Duodenal mucosa (tissue), 2 donors: ENCODE data around the gene STIM2.

Experiments used
- H3K27ac ChIP-seq: one replicate; pipeline ENCODE4 v1.7.0; 2013; ENCODE audit warnings: low read depth, low read length
- H3K27me3 ChIP-seq, 2 donors: one replicate each; pipeline ENCODE4 v1.7.0; 2013; ENCODE audit warnings: low read length in 2 of 2, control low read depth in 1 of 2; ENCODE audit not compliant: insufficient read depth in 2 of 2, control insufficient read depth in 1 of 2
- H3K36me3 ChIP-seq, 2 donors: one replicate each; pipeline ENCODE4 v1.7.0; 2013; ENCODE audit warnings: low read length in 2 of 2, control low read depth in 1 of 2; ENCODE audit not compliant: insufficient read depth in 2 of 2, control insufficient read depth in 1 of 2
- H3K4me1 ChIP-seq, 2 donors: one replicate each; pipeline ENCODE4 v1.7.0; 2013; ENCODE audit warnings: low read length in 2 of 2, control low read depth in 1 of 2; ENCODE audit not compliant: insufficient read depth in 2 of 2, control insufficient read depth in 1 of 2
- H3K4me3 ChIP-seq, 2 donors: one replicate each; pipeline ENCODE4 v1.7.0; 2013; ENCODE audit warnings: low read length in 2 of 2, low read depth in 1 of 2
- H3K9ac ChIP-seq, 2 donors: one replicate each; pipeline ENCODE4 v1.7.0; 2013; ENCODE audit warnings: low read length in 2 of 2, low read depth in 1 of 2
- H3K9me3 ChIP-seq, 2 donors: one replicate each; pipeline ENCODE4 v1.7.0; 2013; ENCODE audit warnings: low read length in 2 of 2, control low read depth in 1 of 2; ENCODE audit not compliant: control insufficient read depth in 1 of 2

Gene STIM2

GRCh38 chr4:26864899-26865298 is 4.3 kb downstream of the STIM2 start:
- peak overlapping the region; percentile 9 to 29 for H3K9ac ChIP-seq
- H3K27ac ChIP-seq, result no peak overlapping the region
- H3K9me3 ChIP-seq, result no peaks in the 10 kb centered on the region
- peaks cover 21 to 53% of the 10 kb centered on the region in 2 donors for H3K4me1 ChIP-seq
- peak overlapping the region; percentile 23 to 25 for H3K4me3 ChIP-seq
- no peaks in the 10 kb centered on the region for H3K27me3 ChIP-seq
- no peaks in the 10 kb centered on the region for H3K36me3 ChIP-seq

- no peaks in the 10 kb centered on the region for H3K27me3 ChIP-seq
- H3K36me3 ChIP-seq, result no peaks in the 10 kb centered on the region
- H3K9ac ChIP-seq, result no peak overlapping the region
- H3K4me1 ChIP-seq, result peaks cover 20 to 53% of the 10 kb centered on the region in 2 donors
- H3K27ac ChIP-seq, result no peak overlapping the region
- no peak overlapping the region for H3K4me3 ChIP-seq
- H3K9me3 ChIP-seq, result no peaks in the 10 kb centered on the region
Measured at GRCh38 chr4:26866203-26866602, 5.6 kb downstream of the STIM2 start.

GRCh38 chr4:26866781-26867180 is 6.1 kb downstream of the STIM2 start:
- no peak overlapping the region for H3K4me3 ChIP-seq
- no peaks in the 10 kb centered on the region for H3K27me3 ChIP-seq
- no peaks in the 10 kb centered on the region for H3K36me3 ChIP-seq
- no peaks in the 10 kb centered on the region for H3K9me3 ChIP-seq
- no peak overlapping the region for H3K9ac ChIP-seq
- H3K27ac ChIP-seq, result no peak overlapping the region
- peaks cover 20 to 53% of the 10 kb centered on the region in 2 donors for H3K4me1 ChIP-seq

GRCh38 chr4:26867914-26868684 is 7.5 kb downstream of the STIM2 start:
- peaks cover 20 to 45% of the 10 kb centered on the region in 2 donors for H3K4me1 ChIP-seq
- H3K9ac ChIP-seq, result no peak overlapping the region
- H3K4me3 ChIP-seq, result peak overlapping the region in 1 of 2 donors; percentile 11
- H3K27ac ChIP-seq, result no peak overlapping the region
- H3K27me3 ChIP-seq, result no peaks in the 10 kb centered on the region
- no peaks in the 10 kb centered on the region for H3K36me3 ChIP-seq
- no peaks in the 10 kb centered on the region for H3K9me3 ChIP-seq

- no peak overlapping the region for H3K9ac ChIP-seq
- H3K36me3 ChIP-seq, result no peaks in the 10 kb centered on the region
- H3K27ac ChIP-seq, result no peak overlapping the region
- H3K4me3 ChIP-seq, result no peak overlapping the region
- H3K27me3 ChIP-seq, result no peaks in the 10 kb centered on the region
- no peaks in the 10 kb centered on the region for H3K9me3 ChIP-seq
- peaks cover 0 to 21% of the 10 kb centered on the region in 2 donors for H3K4me1 ChIP-seq
Measured at GRCh38 chr4:26870576-26871262, 10.1 kb downstream of the STIM2 start.

GRCh38 chr4:26871611-26872010 is 11.0 kb downstream of the STIM2 start:
- Histone ChIP-seq H3K27ac (no peak overlapping the region), H3K4me3 (no peak overlapping the region), H3K4me1 (peaks cover 0 to 12% of the 10 kb centered on the region in 2 donors), H3K27me3 (no peaks in the 10 kb centered on the region), H3K36me3 (no peaks in the 10 kb centered on the region), H3K9ac (no peak overlapping the region), H3K9me3 (no peaks in the 10 kb centered on the region)

GRCh38 chr4:26873391-26874026 is 12.9 kb downstream of the STIM2 start:
- H3K9me3 ChIP-seq, result no peaks in the 10 kb centered on the region
- no peaks in the 10 kb centered on the region for H3K27me3 ChIP-seq
- no peaks in the 10 kb centered on the region for H3K36me3 ChIP-seq
- H3K4me3 ChIP-seq, result no peak overlapping the region
- H3K9ac ChIP-seq, result no peak overlapping the region
- no peak overlapping the region for H3K27ac ChIP-seq
- H3K4me1 ChIP-seq, result no peaks in the 10 kb centered on the region

- no peaks in the 10 kb centered on the region for H3K4me1 ChIP-seq
- H3K9ac ChIP-seq, result no peak overlapping the region
- H3K9me3 ChIP-seq, result no peaks in the 10 kb centered on the region
- H3K27ac ChIP-seq, result no peak overlapping the region
- H3K36me3 ChIP-seq, result no peaks in the 10 kb centered on the region
- no peak overlapping the region for H3K4me3 ChIP-seq
- H3K27me3 ChIP-seq, result no peaks in the 10 kb centered on the region
Measured at GRCh38 chr4:26874110-26874509, 13.5 kb downstream of the STIM2 start.

- Histone ChIP-seq H3K4me3 (no peak overlapping the region), H3K9ac (no peak overlapping the region), H3K4me1 (no peaks in the 10 kb centered on the region), H3K27ac (no peak overlapping the region), H3K9me3 (no peaks in the 10 kb centered on the region), H3K36me3 (no peaks in the 10 kb centered on the region), H3K27me3 (no peaks in the 10 kb centered on the region)
Measured at GRCh38 chr4:26877406-26877805, 16.8 kb downstream of the STIM2 start.

- H3K4me3 ChIP-seq, result no peak overlapping the region
- no peaks in the 10 kb centered on the region for H3K4me1 ChIP-seq
- no peaks in the 10 kb centered on the region for H3K27me3 ChIP-seq
- no peaks in the 10 kb centered on the region for H3K9me3 ChIP-seq
- H3K36me3 ChIP-seq, result no peaks in the 10 kb centered on the region
- H3K9ac ChIP-seq, result no peak overlapping the region
- no peak overlapping the region for H3K27ac ChIP-seq
Measured at GRCh38 chr4:26877961-26878360, 17.3 kb downstream of the STIM2 start.
